GM21360 (cell line): ENCODE measurements around the gene LACC1.

ENCODE experiments used
- ATAC-seq: cut with Tn5 transposase; IDR thresholded peaks from one replicate; pipeline ENCODE4 v1.9.1; 2021; ENCODE audit warnings: mild to moderate bottlenecking, moderate library complexity; ENCODE audit not compliant: unreplicated experiment

Gene LACC1

DNA sequence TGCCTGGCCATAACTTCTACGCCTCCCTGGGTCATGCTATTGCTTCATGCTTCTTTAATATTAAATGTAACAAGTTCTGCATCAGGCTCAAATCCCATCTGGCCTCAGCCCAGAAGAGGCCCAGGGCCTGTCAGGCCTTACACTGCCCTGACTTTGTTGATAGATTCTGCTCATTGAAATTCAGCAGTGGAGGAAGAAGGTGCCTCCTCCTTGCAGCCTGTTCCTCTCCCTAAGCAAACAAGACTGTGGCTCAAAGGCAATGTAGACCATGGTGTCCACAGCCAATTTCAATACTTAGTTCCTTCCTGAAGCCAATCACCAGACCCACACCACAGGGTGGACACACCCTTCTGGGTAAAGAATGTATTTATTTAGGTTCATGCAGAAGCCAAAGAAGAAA, 59.4 kb downstream of the LACC1 start:
- no peak for ATAC-seq

DNA sequence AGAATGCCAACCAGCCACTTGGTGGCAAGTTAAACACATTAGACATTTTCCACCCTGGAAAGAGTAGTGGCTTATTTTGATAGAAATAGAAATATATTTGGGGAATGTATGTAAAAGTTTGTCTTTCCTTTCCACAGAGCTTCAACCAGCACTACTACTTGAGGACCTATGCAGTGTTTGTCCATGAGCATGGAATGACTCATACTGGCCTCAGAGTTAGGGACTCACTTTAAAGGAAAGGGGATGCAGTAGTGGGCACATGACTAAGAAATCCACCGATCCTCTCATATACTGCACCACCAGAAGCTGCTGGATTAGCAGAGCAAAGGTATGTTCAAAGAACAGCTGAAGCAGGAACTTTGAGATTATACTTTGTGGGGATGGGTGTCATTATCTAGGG, 62.6 kb downstream of the LACC1 start:
- no peak for ATAC-seq
